Retinal pigment epithelial cell (primary cell): ENCODE results near the gene C10orf53.

Experiments
- DNase-seq: peaks from one replicate; pipeline ENCODE4 v3.0.0-alpha.2; 2010; ENCODE audit warnings: low read depth
- H3K4me3 ChIP-seq: 2 replicates; pipeline ENCODE4 v1.5.1; 2011; ENCODE audit warnings: mild to moderate bottlenecking, low read length, control low read depth, moderate library complexity
- CTCF ChIP-seq: conservative IDR thresholded peaks from 2 replicates; pipeline ENCODE4 v1.5.1; 2011; ENCODE audit warnings: low read depth, low read length, control low read depth, inconsistent platforms

The C10orf53 gene

GRCh38 chr10:49643241-49644034, 36.0 kb upstream of the C10orf53 start:
- TF ChIP-seq CTCF, result no peak
- no peak overlapping the region for H3K4me3 ChIP-seq
- DNase-seq, result no peak

- DNase-seq, result no peak
- no peak for TF ChIP-seq CTCF
- no peak overlapping the region for H3K4me3 ChIP-seq
Measured at GRCh38 chr10:49644035-49644646, 35.3 kb upstream of the C10orf53 start.

- DNase-seq, result no peak
- H3K4me3 ChIP-seq, result no peak overlapping the region
- TF ChIP-seq CTCF, result no peak
Measured at GRCh38 chr10:49645417-49645816, 34.0 kb upstream of the C10orf53 start.

GRCh38 chr10:49645871-49646870, 33.3 kb upstream of the C10orf53 start:
- H3K4me3 ChIP-seq, result no peak overlapping the region
- TF ChIP-seq CTCF, result no peak
- DNase-seq, result no peak

GRCh38 chr10:49647554-49647953, 31.9 kb upstream of the C10orf53 start:
- DNase-seq, result no peak
- TF ChIP-seq CTCF, result no peak
- H3K4me3 ChIP-seq, result no peak overlapping the region

GRCh38 chr10:49647985-49648795, 31.3 kb upstream of the C10orf53 start:
- H3K4me3 ChIP-seq, result no peak overlapping the region
- DNase-seq, result no peak
- no peak for TF ChIP-seq CTCF
